Smooth muscle cell (in vitro differentiated cells): ENCODE results near the gene APH1A. TPM values are rescaled to one million over a fixed set of nuclear protein-coding genes. Genes with fewer than 3 reads are reported as not detected.

ENCODE experiments used
- DNase-seq: peaks from one replicate; lab custom pipeline; 2025; ENCODE audit not compliant: unreplicated experiment; lab: John Stamatoyannopoulos, UW
- H2AFZ ChIP-seq: fragments of 200-600 bp; sonication (generic); 2 replicates; pipeline ENCODE4 v1.6.0; 2016; ENCODE audit warnings: antibody characterized with exemption, low read depth, mild to moderate bottlenecking
- H3F3A ChIP-seq: fragments of 200-600 bp; sonication (generic); 2 replicates; pipeline ENCODE4 v1.6.0; 2017; ENCODE audit warnings: antibody characterized with exemption, low read depth
- H3K27ac ChIP-seq: fragments of 200-600 bp; sonication (generic); 2 replicates; pipeline ENCODE4 v1.5.1; 2016; ENCODE audit warnings: low read depth, mild to moderate bottlenecking
- H3K27me3 ChIP-seq: fragments of 200-600 bp; sonication (generic); 2 replicates; pipeline ENCODE4 v1.6.1; 2016; ENCODE audit warnings: low read depth, mild to moderate bottlenecking
- H3K36me3 ChIP-seq: fragments of 200-600 bp; sonication (generic); 2 replicates; pipeline ENCODE4 v1.5.1; 2016; ENCODE audit warnings: low read depth
- H3K4me1 ChIP-seq: fragments of 200-600 bp; sonication (generic); 2 replicates; pipeline ENCODE4 v1.5.1; 2016; ENCODE audit warnings: low read depth
- H3K4me2 ChIP-seq: fragments of 200-600 bp; sonication (generic); 2 replicates; pipeline ENCODE4 v1.6.0; 2016; ENCODE audit warnings: mild to moderate bottlenecking
- H3K4me3 ChIP-seq: fragments of 200-600 bp; sonication (generic); 2 replicates; pipeline ENCODE4 v1.5.1; 2016; ENCODE audit warnings: mild to moderate bottlenecking
- H3K79me2 ChIP-seq: fragments of 200-600 bp; sonication (generic); 2 replicates; pipeline ENCODE4 v1.6.0; 2016; ENCODE audit warnings: low read depth, mild to moderate bottlenecking
- H3K9ac ChIP-seq: fragments of 200-600 bp; sonication (generic); 2 replicates; pipeline ENCODE4 v1.6.0; 2016; ENCODE audit warnings: low read depth
- H3K9me3 ChIP-seq: fragments of 200-600 bp; sonication (generic); replicated peaks from 2 replicates; pipeline ENCODE4 v1.5.1; 2016; ENCODE audit warnings: low read depth
- H4K20me1 ChIP-seq: fragments of 200-600 bp; sonication (generic); 2 replicates; pipeline ENCODE4 v1.6.0; 2016; ENCODE audit warnings: low read depth
- CTCF ChIP-seq: fragments of 200-600 bp; sonication (generic); IDR thresholded peaks from 2 replicates; pipeline ENCODE4 v1.5.1; 2017; ENCODE audit warnings: borderline replicate concordance, mild to moderate bottlenecking, antibody characterized with exemption; ENCODE audit not compliant: insufficient read depth, poor library complexity, severe bottlenecking
- WGBS: methylation state at CpG from one replicate; pipeline ENCODE4 v1.1.7; 2016; ENCODE audit warnings: low lambda C conversion rate; 5-methylcytosine and 5-hydroxymethylcytosine counted together
- polyA plus RNA-seq: library from polyadenylated mRNA; unstranded; fragments of >200 nt; fragmentation: Nextera tagmentation; extraction: Ambion mirVana; gene quantifications from 2 replicates; pipeline ENCODE4 v1.2.1, GENCODE V29; 2016
- total RNA-seq: library from RNA; depleted of rRNA; stranded (reverse); fragments of >200 nt; gene quantifications from 2 replicates; pipeline ENCODE4 v1.2.3, GENCODE V29; 2014

APH1A gene
- total and polyA plus RNA-seq, 2 experiments from 2014 or later = 43.4 to 74.8 TPM

- no peak for DNase-seq
- Histone ChIP-seq H2AFZ (peak overlapping the region; percentile 75), H3F3A (no peaks in the 10 kb centered on the region), H3K36me3 (no peaks in the 10 kb centered on the region), H4K20me1 (no peaks in the 10 kb centered on the region), H3K4me1 (peaks cover 18% of the 10 kb centered on the region), H3K9me3 (no peaks in the 10 kb centered on the region), H3K27ac (peak overlapping the region; percentile 5), H3K4me2 (peak overlapping the region; percentile 86), H3K79me2 (no peaks in the 10 kb centered on the region), H3K9ac (no peak overlapping the region), H3K27me3 (no peaks in the 10 kb centered on the region), H3K4me3 (peak overlapping the region; percentile 44)
- TF ChIP-seq CTCF = no peak
- WGBS = 6% methylated on average over 14 of the region's 14 CpGs
Measured at GRCh38 chr1:150256554-150257341, 12.1 kb downstream of the APH1A start.

GRCh38 chr1:150256198-150256553 lies 12.6 kb downstream of the APH1A start:
- H2AFZ ChIP-seq = peak overlapping the region; percentile 75
- TF ChIP-seq CTCF = no peak
- H4K20me1 ChIP-seq = no peaks in the 10 kb centered on the region
- H3K36me3 ChIP-seq = no peaks in the 10 kb centered on the region
- H3K4me1 ChIP-seq = peaks cover 18% of the 10 kb centered on the region
- H3K4me3 ChIP-seq = peak overlapping the region; percentile 44
- H3K4me2 ChIP-seq = peak overlapping the region; percentile 86
- no peaks in the 10 kb centered on the region for H3K27me3 ChIP-seq
- 3% methylated on average over 1 of the region's 1 CpG for WGBS
- peak overlapping the region; percentile 5 for H3K27ac ChIP-seq
- H3K9ac ChIP-seq = no peak overlapping the region
- DNase-seq = no peak
- no peaks in the 10 kb centered on the region for H3K9me3 ChIP-seq
- H3K79me2 ChIP-seq = no peaks in the 10 kb centered on the region
- H3F3A ChIP-seq = no peaks in the 10 kb centered on the region

- H3K4me1 ChIP-seq = no peaks in the 10 kb centered on the region
- no peaks in the 10 kb centered on the region for H3K36me3 ChIP-seq
- WGBS = 83% methylated on average over 2 of the region's 2 CpGs
- H3K4me2 ChIP-seq = no peak overlapping the region
- H3K79me2 ChIP-seq = no peaks in the 10 kb centered on the region
- no peaks in the 10 kb centered on the region for H3K27me3 ChIP-seq
- H4K20me1 ChIP-seq = no peaks in the 10 kb centered on the region
- no peak overlapping the region for H3K4me3 ChIP-seq
- no peak overlapping the region for H2AFZ ChIP-seq
- DNase-seq = no peak
- H3K27ac ChIP-seq = no peak overlapping the region
- H3K9me3 ChIP-seq = no peaks in the 10 kb centered on the region
- no peak overlapping the region for H3K9ac ChIP-seq
- H3F3A ChIP-seq = no peaks in the 10 kb centered on the region
- no peak for TF ChIP-seq CTCF
Measured at GRCh38 chr1:150249936-150250335, 18.9 kb downstream of the APH1A start.

- Histone ChIP-seq H4K20me1 (no peaks in the 10 kb centered on the region), H3K36me3 (no peaks in the 10 kb centered on the region), H3K27ac (no peak overlapping the region), H3K4me1 (no peaks in the 10 kb centered on the region), H3K9me3 (no peaks in the 10 kb centered on the region), H3K79me2 (no peaks in the 10 kb centered on the region), H3K27me3 (no peaks in the 10 kb centered on the region), H3K4me2 (no peak overlapping the region), H3F3A (no peaks in the 10 kb centered on the region), H3K4me3 (no peak overlapping the region), H2AFZ (no peak overlapping the region), H3K9ac (no peak overlapping the region)
- no peak for TF ChIP-seq CTCF
- WGBS = 100% methylated on average over 3 of the region's 3 CpGs
- DNase-seq = no peak
Measured at GRCh38 chr1:150243003-150243402, 25.8 kb downstream of the APH1A start.
